NCI-H187 (cell line): ENCODE measurements around the gene ELAC2.
"Not testable (repeated sequence)": the region's sequence is repeated elsewhere in the genome, so short reads cannot be mapped to it uniquely, and the experiment has no call there.

ENCODE experiments used
- DNase-seq, 2 experiments: peaks; one replicate each; lab custom pipeline; 2025; lab: John Stamatoyannopoulos, UW

Gene ELAC2

GRCh38 chr17:12990041-12990808 lies 27.6 kb downstream of the ELAC2 start:
- no peak for DNase-seq

- DNase-seq: no peak
Measured at GRCh38 chr17:12987120-12987519, 30.7 kb downstream of the ELAC2 start.

GRCh38 chr17:12985431-12986293 lies 32.2 kb downstream of the ELAC2 start:
- DNase-seq: no peak

- no peak for DNase-seq
Measured at GRCh38 chr17:12983991-12984884, 33.6 kb downstream of the ELAC2 start.

- DNase-seq: no peak
Measured at GRCh38 chr17:12982224-12982623, 35.6 kb downstream of the ELAC2 start.

GRCh38 chr17:12979826-12980500 lies 37.9 kb downstream of the ELAC2 start:
- no peak for DNase-seq

GRCh38 chr17:12979246-12979645 lies 38.6 kb downstream of the ELAC2 start:
- DNase-seq: no peak

- DNase-seq: not testable (repeated sequence)
Measured at GRCh38 chr17:12978787-12979186, 39.0 kb downstream of the ELAC2 start.

- no peak for DNase-seq
Measured at GRCh38 chr17:12977008-12977751, 40.6 kb downstream of the ELAC2 start.

GRCh38 chr17:12974005-12974531 lies 43.8 kb downstream of the ELAC2 start:
- DNase-seq: no peak

- no peak for DNase-seq
Measured at GRCh38 chr17:12973496-12974004, 44.3 kb downstream of the ELAC2 start.

- DNase-seq: no peak
Measured at GRCh38 chr17:12967962-12968361, 49.9 kb downstream of the ELAC2 start.

- DNase-seq: no peak
Measured at GRCh38 chr17:12966413-12966812, 51.4 kb downstream of the ELAC2 start.

- no peak for DNase-seq
Measured at GRCh38 chr17:12965988-12966387, 51.8 kb downstream of the ELAC2 start.

- DNase-seq: no peak
Measured at GRCh38 chr17:12964840-12965239, 53.0 kb downstream of the ELAC2 start.

GRCh38 chr17:12964162-12964561 lies 53.7 kb downstream of the ELAC2 start:
- DNase-seq: no peak

GRCh38 chr17:12963505-12963904 lies 54.3 kb downstream of the ELAC2 start:
- no peak for DNase-seq

- no peak for DNase-seq
Measured at GRCh38 chr17:12961655-12962054, 56.2 kb downstream of the ELAC2 start.

- DNase-seq: no peak
Measured at GRCh38 chr17:12959441-12959840, 58.4 kb downstream of the ELAC2 start.

- DNase-seq: no peak
Measured at GRCh38 chr17:12958786-12959185, 59.0 kb downstream of the ELAC2 start.
